Measurements from ENCODE around the gene GATAD2B.
"Not testable (repeated sequence)": the region's sequence is repeated elsewhere in the genome, so short reads cannot be mapped to it uniquely, and the experiment has no call there.

DNA sequence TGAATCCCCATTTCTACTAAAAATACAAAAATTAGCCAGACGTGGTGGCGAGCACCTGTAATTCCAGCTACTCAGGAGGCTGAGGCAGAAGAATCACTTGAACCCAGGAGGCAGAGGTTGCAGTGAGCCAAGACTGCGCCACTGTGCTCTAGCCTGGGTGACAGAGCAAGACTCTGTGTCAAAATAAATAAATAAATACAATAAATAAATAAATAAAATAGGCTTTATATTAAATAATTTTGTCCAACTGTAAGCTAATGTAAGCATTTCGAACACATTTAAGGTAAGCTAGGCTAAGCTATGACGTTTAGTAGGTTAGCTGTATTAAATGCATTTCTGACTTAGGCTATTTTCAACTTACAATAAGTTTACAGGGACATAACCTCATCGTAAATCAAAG, 12.2 kb downstream of the GATAD2B start:
- TF ChIP-seq, protein P1, sequence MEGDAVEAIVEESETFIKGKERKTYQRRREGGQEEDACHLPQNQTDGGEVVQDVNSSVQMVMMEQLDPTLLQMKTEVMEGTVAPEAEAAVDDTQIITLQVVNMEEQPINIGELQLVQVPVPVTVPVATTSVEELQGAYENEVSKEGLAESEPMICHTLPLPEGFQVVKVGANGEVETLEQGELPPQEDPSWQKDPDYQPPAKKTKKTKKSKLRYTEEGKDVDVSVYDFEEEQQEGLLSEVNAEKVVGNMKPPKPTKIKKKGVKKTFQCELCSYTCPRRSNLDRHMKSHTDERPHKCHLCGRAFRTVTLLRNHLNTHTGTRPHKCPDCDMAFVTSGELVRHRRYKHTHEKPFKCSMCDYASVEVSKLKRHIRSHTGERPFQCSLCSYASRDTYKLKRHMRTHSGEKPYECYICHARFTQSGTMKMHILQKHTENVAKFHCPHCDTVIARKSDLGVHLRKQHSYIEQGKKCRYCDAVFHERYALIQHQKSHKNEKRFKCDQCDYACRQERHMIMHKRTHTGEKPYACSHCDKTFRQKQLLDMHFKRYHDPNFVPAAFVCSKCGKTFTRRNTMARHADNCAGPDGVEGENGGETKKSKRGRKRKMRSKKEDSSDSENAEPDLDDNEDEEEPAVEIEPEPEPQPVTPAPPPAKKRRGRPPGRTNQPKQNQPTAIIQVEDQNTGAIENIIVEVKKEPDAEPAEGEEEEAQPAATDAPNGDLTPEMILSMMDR (IDR thresholded peaks at IDR 0.05) = not testable (repeated sequence)
- TF ChIP-seq, protein P2, sequence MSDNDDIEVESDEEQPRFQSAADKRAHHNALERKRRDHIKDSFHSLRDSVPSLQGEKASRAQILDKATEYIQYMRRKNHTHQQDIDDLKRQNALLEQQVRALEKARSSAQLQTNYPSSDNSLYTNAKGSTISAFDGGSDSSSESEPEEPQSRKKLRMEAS (IDR thresholded peaks at IDR 0.05) = not testable (repeated sequence)
- not testable (repeated sequence) for TF ChIP-seq CHD2 (IDR thresholded peaks at IDR 0.05; ENCODE audit: low read length, partially characterized antibody); RNF2 (IDR thresholded peaks at IDR 0.05; ENCODE audit: borderline replicate concordance, low read depth); NR3C1 (IDR thresholded peaks at IDR 0.05); POLR2A (IDR thresholded peaks at IDR 0.05; ENCODE audit: low read length); EP300 (IDR thresholded peaks at IDR 0.05); RFX5 (IDR thresholded peaks at IDR 0.05); KDM1A (IDR thresholded peaks at IDR 0.05; ENCODE audit: low read depth); PHF8 (IDR thresholded peaks at IDR 0.05; ENCODE audit: borderline replicate concordance, low read depth); CEBPB (IDR thresholded peaks at IDR 0.05)
- TF ChIP-seq, protein P3, sequence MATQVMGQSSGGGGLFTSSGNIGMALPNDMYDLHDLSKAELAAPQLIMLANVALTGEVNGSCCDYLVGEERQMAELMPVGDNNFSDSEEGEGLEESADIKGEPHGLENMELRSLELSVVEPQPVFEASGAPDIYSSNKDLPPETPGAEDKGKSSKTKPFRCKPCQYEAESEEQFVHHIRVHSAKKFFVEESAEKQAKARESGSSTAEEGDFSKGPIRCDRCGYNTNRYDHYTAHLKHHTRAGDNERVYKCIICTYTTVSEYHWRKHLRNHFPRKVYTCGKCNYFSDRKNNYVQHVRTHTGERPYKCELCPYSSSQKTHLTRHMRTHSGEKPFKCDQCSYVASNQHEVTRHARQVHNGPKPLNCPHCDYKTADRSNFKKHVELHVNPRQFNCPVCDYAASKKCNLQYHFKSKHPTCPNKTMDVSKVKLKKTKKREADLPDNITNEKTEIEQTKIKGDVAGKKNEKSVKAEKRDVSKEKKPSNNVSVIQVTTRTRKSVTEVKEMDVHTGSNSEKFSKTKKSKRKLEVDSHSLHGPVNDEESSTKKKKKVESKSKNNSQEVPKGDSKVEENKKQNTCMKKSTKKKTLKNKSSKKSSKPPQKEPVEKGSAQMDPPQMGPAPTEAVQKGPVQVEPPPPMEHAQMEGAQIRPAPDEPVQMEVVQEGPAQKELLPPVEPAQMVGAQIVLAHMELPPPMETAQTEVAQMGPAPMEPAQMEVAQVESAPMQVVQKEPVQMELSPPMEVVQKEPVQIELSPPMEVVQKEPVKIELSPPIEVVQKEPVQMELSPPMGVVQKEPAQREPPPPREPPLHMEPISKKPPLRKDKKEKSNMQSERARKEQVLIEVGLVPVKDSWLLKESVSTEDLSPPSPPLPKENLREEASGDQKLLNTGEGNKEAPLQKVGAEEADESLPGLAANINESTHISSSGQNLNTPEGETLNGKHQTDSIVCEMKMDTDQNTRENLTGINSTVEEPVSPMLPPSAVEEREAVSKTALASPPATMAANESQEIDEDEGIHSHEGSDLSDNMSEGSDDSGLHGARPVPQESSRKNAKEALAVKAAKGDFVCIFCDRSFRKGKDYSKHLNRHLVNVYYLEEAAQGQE (IDR thresholded peaks at IDR 0.05) = not testable (repeated sequence)
- TF ChIP-seq, protein P4, sequence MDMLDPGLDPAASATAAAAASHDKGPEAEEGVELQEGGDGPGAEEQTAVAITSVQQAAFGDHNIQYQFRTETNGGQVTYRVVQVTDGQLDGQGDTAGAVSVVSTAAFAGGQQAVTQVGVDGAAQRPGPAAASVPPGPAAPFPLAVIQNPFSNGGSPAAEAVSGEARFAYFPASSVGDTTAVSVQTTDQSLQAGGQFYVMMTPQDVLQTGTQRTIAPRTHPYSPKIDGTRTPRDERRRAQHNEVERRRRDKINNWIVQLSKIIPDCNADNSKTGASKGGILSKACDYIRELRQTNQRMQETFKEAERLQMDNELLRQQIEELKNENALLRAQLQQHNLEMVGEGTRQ (IDR thresholded peaks at IDR 0.05) = not testable (repeated sequence)
